Thoracic aorta (tissue), 2 donors: ENCODE results near the gene BSN. TPM values are rescaled to one million over a fixed set of nuclear protein-coding genes. Genes with fewer than 3 reads are reported as not detected.

Experiments used
- ATAC-seq: fragments of 150-250 bp; one replicate; pipeline ENCODE4 v1.8.0; 2017; ENCODE audit warnings: low read depth; ENCODE audit not compliant: insufficient number of reproducible peaks, low FRiP score
- DNase-seq: peaks from one replicate; pipeline ENCODE4 v3.0.0-alpha.2; 2020; ENCODE audit warnings: low spot score
- H3K27ac ChIP-seq, 2 donors: fragments of 200-600 bp; sonication (generic); 1 replicate in 1 of 2; 2 replicates in 1 of 2; pipeline ENCODE4 v1.5.1; 2016; ENCODE audit warnings: mild to moderate bottlenecking in 2 of 2, moderate library complexity in 2 of 2
- H3K27me3 ChIP-seq: fragments of 200-600 bp; sonication (generic); replicated peaks from 2 replicates; pipeline ENCODE4 v1.6.0; 2016; ENCODE audit warnings: mild to moderate bottlenecking; ENCODE audit not compliant: insufficient read depth
- H3K36me3 ChIP-seq: fragments of 200-600 bp; sonication (generic); one replicate; pipeline ENCODE4 v1.5.1; 2016
- H3K4me1 ChIP-seq, 2 donors: fragments of 200-600 bp; sonication (generic); 1 replicate in 1 of 2; 2 replicates in 1 of 2; pipeline versions ENCODE4 v1.5.1 to v1.6.0; 2016; ENCODE audit warnings: low read depth in 2 of 2, mild to moderate bottlenecking in 1 of 2; ENCODE audit not compliant: control insufficient read depth in 1 of 2
- H3K4me3 ChIP-seq: fragments of 200-600 bp; sonication (generic); 2 replicates; pipeline ENCODE4 v1.5.1; 2016; ENCODE audit warnings: mild to moderate bottlenecking
- H3K9me3 ChIP-seq: fragments of 200-600 bp; sonication (generic); 2 replicates; pipeline ENCODE4 v1.5.1; 2016
- CTCF ChIP-seq: fragments of 200-600 bp; sonication (generic); IDR thresholded peaks from one replicate; pipeline ENCODE4 v1.5.1; 2019; ENCODE audit warnings: antibody characterized with exemption
- total RNA-seq, 2 donors: library from RNA; depleted of rRNA; stranded (reverse); fragments of >200 nt; gene quantifications; one replicate each; pipeline versions ENCODE4 v1.1.0 to v1.2.3, GENCODE V29; 2016

The BSN gene
- total RNA-seq, 2 donors from 2014 or later = 0.27 to 0.35 TPM

- no peaks in the 10 kb centered on the region for H3K9me3 ChIP-seq
- no peak overlapping the region for H3K4me3 ChIP-seq
- DNase-seq (no peak), ATAC-seq (no peak)
- no peaks in the 10 kb centered on the region for H3K36me3 ChIP-seq
- no peak overlapping the region for H3K27ac ChIP-seq
- no peaks in the 10 kb centered on the region for H3K27me3 ChIP-seq
- no peaks in the 10 kb centered on the region for H3K4me1 ChIP-seq
- TF ChIP-seq CTCF = no peak
Observed at GRCh38 chr3:49593041-49593440, 38.8 kb downstream of the BSN start.

- no peaks in the 10 kb centered on the region for H3K9me3 ChIP-seq
- no peak overlapping the region for H3K4me3 ChIP-seq
- no peak overlapping the region for H3K27ac ChIP-seq
- H3K4me1 ChIP-seq = no peaks in the 10 kb centered on the region
- H3K27me3 ChIP-seq = no peaks in the 10 kb centered on the region
- DNase-seq (no peak), ATAC-seq (no peak)
- no peak for TF ChIP-seq CTCF
- H3K36me3 ChIP-seq = no peaks in the 10 kb centered on the region
Observed at GRCh38 chr3:49600781-49601180, 46.5 kb downstream of the BSN start.

GRCh38 chr3:49601358-49602048 lies 47.2 kb downstream of the BSN start:
- ATAC-seq (no peak), DNase-seq (no peak)
- H3K36me3 ChIP-seq = no peaks in the 10 kb centered on the region
- H3K27ac ChIP-seq = no peak overlapping the region
- no peaks in the 10 kb centered on the region for H3K9me3 ChIP-seq
- no peak for TF ChIP-seq CTCF
- no peaks in the 10 kb centered on the region for H3K27me3 ChIP-seq
- H3K4me1 ChIP-seq = no peaks in the 10 kb centered on the region
- no peak overlapping the region for H3K4me3 ChIP-seq

- Histone ChIP-seq H3K36me3 (no peaks in the 10 kb centered on the region), H3K27me3 (no peaks in the 10 kb centered on the region), H3K4me3 (no peak overlapping the region), H3K4me1 (no peaks in the 10 kb centered on the region), H3K27ac (no peak overlapping the region), H3K9me3 (no peaks in the 10 kb centered on the region)
- DNase-seq (no peak), ATAC-seq (no peak)
- no peak for TF ChIP-seq CTCF
Observed at GRCh38 chr3:49602049-49602554, 47.8 kb downstream of the BSN start.

GRCh38 chr3:49602877-49603411 lies 48.7 kb downstream of the BSN start:
- DNase-seq (no peak), ATAC-seq (no peak)
- Histone ChIP-seq H3K9me3 (no peaks in the 10 kb centered on the region), H3K36me3 (no peaks in the 10 kb centered on the region), H3K27ac (no peak overlapping the region), H3K4me1 (no peaks in the 10 kb centered on the region), H3K27me3 (no peaks in the 10 kb centered on the region), H3K4me3 (no peak overlapping the region)
- no peak for TF ChIP-seq CTCF
